GM21786 (cell line): ENCODE measurements around the gene OR51T1.
"Not testable (repeated sequence)": the region's sequence is repeated elsewhere in the genome, so short reads cannot be mapped to it uniquely, and the experiment has no call there.

Source experiments
- ATAC-seq: cut with Tn5 transposase; IDR thresholded peaks from one replicate; pipeline ENCODE4 v1.9.1; 2021; ENCODE audit not compliant: unreplicated experiment

The OR51T1 gene, protein sequence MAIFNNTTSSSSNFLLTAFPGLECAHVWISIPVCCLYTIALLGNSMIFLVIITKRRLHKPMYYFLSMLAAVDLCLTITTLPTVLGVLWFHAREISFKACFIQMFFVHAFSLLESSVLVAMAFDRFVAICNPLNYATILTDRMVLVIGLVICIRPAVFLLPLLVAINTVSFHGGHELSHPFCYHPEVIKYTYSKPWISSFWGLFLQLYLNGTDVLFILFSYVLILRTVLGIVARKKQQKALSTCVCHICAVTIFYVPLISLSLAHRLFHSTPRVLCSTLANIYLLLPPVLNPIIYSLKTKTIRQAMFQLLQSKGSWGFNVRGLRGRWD

DNA sequence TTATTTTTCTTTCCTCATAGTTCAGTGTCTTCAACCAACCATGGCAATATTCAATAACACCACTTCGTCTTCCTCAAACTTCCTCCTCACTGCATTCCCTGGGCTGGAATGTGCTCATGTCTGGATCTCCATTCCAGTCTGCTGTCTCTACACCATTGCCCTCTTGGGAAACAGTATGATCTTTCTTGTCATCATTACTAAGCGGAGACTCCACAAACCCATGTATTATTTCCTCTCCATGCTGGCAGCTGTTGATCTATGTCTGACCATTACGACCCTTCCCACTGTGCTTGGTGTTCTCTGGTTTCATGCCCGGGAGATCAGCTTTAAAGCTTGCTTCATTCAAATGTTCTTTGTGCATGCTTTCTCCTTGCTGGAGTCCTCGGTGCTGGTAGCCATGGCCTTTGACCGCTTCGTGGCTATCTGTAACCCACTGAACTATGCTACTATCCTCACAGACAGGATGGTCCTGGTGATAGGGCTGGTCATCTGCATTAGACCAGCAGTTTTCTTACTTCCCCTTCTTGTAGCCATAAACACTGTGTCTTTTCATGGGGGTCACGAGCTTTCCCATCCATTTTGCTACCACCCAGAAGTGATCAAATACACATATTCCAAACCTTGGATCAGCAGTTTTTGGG, at the start of gene OR51T1:
OR51T1 (plus strand) TSS at position 41 of the 641 bp plus-strand sequence; CDS start at position 41, 0 bp downstream.
- no peak for ATAC-seq

DNA sequence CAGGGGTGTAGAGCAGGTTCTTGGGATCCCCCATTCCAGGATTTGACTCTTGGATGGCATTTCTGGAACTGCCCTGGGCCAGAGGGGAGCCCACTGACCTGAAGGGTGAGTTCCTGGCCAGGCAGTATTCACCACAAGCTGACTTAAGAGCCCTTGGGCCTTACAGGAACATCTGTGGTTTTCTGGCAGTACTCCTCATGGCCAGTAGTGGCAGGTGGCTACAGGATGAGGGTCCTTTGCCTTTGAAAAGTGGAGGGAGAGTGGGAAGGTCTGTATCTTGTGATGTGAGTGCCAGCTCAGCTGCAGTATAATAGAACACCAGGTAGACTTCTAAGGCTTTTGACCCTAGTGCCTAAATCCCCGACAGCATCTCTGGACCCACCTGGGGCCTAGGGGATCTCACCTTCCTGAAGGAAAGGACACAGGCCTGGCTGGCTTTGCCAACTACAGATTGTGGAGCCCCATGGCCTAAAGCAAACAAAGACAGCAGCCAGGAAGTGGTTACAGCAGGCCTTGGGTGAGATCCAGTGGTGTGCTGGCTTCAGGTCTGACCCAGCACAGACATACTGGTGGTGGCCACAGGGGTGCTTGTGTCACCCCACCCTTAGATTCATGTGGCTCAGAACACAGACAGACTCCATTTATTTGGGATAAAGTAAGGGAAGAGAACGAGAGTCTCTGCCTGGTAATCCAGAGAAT, 41.7 kb upstream of the OR51T1 start:
- no peak for ATAC-seq

DNA sequence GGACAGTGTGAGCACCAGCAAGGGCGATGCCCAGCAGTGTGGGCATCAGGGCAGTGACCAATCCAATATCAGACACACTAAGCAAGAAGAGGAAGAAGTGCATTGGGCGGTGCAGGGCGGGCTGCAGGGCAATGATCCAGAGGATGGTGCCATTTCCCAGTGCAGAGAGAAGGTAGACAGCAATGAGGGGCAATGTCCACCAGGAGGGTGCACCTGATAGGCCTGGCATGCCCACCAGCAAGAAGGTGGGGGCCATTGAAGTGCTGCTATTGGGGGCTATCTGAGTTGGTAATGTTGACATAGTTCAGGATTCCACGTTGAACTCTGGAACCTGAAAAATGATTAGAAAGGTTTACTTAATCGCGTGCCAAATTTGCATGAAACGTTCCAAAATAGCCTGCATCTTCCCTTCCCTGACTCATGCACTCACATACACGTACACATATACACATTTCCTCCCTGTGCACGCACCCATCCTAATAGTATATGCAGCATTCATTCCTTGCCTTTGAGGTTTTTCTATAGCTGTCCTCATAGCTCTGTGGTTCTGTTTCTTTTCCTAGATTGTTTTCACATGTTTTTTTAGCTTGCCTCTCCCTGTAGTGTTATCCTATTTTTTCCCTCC, 32.7 kb upstream of the OR51T1 start, which contains the start of gene OR51S1:
OR51S1 (minus strand) TSS at position 301 of the 625 bp plus-strand sequence; CDS start at position 301, 0 bp downstream.
- ATAC-seq: no peak

DNA sequence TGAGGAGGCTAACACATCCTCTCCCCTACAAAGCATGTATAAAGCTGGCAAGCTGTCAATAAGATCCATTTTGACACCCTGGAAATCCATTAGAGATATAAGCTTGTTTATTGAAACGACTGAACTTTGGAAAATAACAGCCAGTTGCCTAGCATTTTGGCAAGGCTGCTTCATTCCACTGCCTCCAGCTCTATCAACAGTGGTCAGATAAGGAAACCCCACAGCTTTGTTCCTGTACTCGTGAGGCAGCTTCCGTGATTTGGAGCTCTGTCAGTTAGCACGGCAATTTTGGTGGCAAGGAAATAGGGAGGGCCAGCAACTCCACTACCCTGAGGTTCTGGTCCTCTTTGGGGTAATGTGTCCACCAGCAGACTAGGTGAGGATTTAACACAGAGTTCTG, 30.7 kb upstream of the OR51T1 start:
- ATAC-seq: no peak

DNA sequence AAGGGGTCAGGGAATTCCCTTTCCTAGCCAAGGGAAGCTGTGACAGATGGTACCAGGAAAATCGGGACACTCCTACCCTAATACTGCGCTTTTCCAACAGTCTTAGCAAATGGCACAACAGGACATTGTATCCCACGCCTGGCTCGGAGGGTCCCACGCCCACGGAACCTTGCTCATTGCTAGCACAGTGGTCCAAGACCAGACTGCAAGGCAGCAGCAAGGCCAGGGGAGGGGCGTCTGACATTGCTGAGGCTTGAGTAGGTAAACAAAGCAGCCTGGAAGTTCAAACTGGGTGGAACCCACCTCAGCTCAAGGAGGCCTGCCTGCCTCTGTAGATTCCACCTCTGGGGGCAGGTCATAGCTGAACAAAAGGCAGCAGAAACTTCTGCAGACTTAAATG, 27.4 kb upstream of the OR51T1 start:
- not testable (repeated sequence) for ATAC-seq

DNA sequence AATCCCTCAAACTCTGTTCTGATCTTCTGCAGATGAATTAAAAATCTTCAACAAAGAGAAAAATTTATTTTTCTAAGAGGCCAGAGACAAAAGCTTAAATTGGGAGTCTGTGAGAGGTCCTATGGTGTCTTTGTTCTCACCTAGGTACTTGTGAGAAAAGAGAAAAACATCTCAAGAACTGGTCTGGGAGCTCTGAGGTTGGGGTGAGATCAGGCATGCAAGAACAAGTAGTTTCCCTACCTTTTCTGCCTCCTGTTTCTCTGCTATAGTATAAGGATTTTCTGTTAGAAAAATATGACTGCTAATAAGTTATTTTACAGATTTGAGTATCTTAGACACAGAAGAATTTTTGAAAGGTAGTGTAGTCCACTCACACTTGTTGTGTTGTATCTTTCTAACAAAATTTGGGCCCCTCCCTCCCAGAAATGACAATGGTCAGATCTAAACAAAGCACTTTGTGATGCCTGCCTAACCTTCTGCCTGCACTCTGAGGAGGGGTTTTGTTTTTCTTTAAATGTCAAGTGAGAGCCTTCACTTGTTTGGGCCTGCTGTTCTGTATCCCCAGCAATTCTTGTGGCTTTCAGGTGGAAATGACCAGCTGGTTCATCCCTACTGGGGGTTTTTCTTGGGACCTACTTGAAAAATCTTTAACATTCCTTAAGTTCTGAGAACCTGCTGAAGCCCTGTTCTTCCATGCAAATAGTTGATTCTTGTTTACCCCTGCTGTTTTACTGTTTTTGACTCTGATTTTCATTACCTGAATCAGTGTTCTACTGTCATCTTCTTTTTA, 19.1 kb upstream of the OR51T1 start:
- no peak for ATAC-seq

DNA sequence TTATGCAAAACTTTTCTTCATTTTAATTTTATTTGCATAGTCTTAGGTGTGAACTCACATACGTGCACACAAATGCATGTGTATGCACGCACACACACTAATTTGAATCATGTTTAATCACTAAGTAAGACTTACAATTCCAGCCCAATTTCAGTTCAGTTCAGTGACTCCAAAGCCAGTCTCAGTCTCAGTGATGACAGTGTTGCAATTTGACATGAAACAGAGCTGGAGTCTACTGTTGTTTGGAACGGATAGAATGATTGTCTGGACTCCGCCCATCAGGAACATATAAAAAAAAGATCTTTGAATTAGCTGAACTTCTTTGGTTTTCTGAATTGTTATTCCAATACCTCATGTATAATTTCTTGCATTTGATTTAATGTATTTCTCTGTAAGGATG, 17.8 kb upstream of the OR51T1 start:
- no peak for ATAC-seq

DNA sequence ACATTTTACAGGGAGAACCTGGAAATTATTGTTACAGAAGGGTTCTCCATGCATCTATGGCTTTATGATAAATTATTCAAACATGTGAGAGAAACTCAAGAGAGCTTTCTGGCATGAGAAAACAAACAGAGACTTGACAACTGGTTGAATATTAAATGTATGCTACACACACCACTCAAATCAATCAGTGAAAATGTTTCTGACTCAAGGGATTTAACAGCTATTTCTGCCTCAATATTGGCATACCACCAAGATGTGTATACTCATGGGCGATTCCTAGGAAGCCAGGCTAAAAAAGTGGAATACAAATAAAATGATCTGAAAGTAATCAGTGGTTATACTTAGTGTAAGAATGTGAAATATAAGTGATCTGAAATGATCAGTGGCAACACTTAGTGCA, 15.8 kb upstream of the OR51T1 start:
- no peak for ATAC-seq

DNA sequence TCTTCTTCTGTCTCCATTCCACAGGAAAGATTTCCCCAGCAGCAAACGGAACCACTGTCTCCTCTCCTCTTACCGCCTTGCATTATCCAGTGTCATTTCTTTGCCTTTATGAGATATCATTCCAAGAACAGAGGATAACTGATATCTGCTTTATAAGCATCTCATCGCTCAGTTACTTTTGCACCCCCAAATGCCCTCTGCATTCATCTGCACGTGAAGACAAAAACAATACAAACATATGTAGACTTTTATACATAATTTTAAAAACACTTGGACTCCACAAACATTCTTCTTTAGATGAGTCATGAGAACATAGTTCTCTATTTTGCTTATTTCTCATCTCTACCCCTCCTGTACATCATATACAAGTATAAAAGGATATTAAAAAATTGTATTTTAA, 512 bp upstream of the OR51T1 start:
- no peak for ATAC-seq

DNA sequence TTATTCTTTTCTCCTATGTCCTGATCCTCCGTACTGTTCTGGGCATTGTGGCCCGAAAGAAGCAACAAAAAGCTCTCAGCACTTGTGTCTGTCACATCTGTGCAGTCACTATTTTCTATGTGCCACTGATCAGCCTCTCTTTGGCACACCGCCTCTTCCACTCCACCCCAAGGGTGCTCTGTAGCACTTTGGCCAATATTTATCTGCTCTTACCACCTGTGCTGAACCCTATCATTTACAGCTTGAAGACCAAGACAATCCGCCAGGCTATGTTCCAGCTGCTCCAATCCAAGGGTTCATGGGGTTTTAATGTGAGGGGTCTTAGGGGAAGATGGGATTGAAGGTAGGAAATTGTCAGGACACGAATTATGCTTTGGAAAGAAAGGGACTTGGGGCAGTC, 843 bp downstream of the OR51T1 start:
- no peak for ATAC-seq

DNA sequence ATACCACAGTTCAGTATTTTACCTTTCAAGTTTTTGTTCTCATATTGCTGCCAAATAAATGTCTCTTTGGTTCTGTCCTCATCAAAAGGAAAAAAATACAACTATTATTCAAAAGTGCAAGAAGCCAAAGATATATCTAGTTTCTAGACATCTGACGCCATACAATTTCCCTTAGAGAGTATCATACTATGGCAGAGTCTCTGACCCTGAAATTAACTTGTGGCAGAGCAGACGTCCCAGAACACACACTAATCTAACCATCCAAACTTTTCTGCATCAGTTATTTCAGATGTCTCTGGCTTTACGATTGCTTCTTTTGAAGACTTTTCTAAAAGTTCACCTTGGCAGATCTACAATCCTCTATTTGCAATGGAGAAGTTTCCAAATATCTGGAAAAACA, 2.7 kb downstream of the OR51T1 start:
- no peak for ATAC-seq

DNA sequence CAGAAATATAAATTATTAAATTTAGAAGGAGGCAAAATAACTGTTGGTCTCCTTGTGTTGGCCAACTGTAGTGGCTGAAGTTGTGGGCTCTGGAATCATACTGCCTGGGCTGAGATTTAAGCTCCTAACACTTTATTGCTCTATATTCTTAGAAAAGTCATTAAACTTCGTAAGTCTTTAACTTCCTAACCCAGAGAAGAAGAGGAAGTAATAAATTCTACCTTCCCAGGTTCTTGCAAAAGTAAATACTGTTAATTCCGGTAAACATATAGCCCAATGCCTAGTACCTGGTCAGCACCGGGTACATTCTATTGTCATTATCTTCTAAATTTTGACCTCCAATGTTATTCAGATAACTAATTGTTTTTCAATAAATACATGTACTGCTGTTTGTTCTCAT, 4.5 kb downstream of the OR51T1 start:
- no peak for ATAC-seq

DNA sequence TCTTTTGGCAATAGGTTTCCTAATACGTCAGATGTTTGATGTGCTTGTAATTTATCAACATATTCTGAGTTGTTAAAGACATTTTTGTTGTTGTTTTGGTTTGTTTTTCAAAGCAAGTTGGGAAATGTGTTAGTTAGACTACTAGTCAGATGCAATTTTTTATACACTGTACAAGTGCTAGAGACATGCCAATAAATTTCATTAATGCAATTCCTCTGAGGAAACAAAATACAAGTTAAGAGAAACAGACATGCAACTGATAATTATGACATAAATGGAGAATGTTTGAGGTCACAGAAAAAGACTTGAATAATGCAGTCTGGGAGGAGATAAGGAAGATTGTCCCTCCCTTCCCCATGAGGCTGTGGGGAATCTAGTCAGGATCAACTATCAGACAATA, 5.9 kb downstream of the OR51T1 start:
- ATAC-seq: no peak

DNA sequence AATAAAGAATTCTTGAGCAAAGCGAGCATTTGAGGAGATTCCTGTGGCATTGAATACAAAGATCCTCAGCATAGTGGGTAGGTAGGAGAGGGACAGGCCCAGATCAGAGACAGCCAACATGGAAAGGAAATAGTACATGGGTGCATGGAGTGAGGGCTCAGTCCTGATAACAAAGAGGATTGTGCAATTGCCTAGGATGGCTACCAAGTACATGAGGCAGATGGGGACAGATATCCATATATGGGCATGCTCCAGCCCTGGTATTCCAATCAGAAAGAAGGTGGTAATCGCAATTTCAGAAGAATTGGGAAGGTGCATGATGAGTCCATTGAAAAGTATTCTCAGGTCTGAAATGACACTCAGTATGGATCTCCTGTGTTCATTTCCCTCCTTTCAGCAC, 8.6 kb downstream of the OR51T1 start:
- no peak for ATAC-seq

DNA sequence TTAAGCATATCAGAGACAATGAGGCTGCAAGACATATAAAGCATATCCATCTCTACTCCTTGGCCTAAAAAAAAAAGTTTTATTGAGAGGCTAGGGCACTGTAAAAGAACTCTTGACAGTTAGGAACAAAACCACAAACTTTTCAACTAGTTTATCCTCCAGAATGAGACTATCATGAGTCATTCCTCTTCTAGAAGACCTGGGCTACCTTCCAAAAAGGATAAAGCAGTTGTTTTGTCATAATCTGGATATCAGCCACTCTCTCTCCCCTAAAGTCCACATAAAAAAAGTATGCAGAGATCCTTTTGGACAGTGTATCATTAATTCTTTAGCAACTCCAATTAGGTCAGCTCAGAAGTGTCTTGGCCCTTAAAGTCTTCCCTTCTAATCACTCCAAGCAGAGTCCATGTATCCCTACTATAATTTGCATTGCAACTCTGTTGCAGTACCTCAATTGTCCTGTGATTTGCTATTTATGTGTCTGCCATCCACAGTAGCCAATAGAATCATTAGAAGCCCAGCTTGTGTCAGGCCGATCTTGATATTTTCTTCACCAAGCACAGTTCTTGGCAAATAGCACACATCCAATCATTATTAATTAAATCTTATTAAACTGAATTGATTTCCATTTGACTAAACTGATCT, 10.4 kb downstream of the OR51T1 start:
- ATAC-seq: no peak

DNA sequence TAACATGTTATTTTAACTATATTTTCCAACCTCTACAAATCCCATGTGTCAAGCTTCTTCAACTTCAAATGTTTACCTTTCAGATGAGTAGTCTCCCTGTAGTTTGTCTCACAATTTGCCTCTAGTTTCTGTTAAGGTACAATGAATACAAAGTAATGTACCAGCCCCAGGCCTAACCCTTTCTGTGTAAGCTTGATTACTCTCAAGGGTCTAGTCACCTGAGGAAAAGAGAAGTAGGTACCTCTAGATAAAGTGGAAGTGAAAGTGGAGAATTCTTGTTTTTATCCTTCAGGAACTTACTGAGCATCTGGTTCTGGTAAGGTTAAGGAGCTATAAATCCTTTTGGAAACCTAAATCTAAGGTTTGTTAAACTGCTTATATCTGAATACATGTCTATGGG, 21.8 kb downstream of the OR51T1 start, which contains the start of gene OR51A7:
OR51A7 (plus strand) TSS at position 300 of the 400 bp plus-strand sequence. CDS start 3,587 bp downstream, outside the sequence.
- ATAC-seq: no peak

DNA sequence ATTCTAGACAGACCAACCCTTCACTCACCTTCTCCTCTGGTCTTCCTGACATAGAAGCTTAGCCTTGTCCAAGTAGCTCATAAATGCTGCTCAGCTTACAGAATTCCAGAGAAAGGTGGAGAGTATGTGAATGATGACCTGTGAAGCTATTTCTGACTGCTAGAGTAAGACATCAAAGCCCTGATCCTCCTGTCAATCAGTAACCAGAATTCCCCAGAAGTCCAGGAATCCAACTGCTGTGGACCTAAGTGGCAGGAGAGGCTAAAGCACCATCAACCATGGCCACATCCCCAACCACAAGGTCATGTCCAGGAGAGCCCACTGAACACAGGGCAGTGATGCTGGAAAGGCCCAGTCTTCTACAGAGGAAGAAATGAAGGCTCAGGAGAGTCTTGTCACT, 34.9 kb downstream of the OR51T1 start:
- ATAC-seq: no peak

DNA sequence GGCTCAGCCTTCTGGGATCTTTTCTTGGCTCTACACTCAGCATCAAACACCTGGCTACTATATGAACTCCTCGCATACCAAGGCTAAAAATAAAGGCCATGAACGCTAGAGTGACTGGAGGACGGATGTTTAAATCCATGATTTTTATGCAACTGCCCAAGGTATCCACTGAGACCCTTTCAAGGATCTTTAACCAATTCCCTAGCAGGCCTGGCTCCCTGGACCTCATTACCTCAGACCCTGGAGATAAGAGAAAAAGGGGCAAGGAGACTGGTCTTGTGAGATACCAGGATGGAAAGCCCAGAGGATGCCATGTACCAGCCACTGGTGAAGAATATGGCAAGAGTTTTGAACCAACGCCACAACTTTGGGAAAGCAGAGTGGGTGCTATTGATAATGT, 37.5 kb downstream of the OR51T1 start, which contains the start of gene OR51G2:
OR51G2 (minus strand) TSS at position 101 of the 400 bp plus-strand sequence. CDS start 3,687 bp downstream, outside the sequence.
- no peak for ATAC-seq

DNA sequence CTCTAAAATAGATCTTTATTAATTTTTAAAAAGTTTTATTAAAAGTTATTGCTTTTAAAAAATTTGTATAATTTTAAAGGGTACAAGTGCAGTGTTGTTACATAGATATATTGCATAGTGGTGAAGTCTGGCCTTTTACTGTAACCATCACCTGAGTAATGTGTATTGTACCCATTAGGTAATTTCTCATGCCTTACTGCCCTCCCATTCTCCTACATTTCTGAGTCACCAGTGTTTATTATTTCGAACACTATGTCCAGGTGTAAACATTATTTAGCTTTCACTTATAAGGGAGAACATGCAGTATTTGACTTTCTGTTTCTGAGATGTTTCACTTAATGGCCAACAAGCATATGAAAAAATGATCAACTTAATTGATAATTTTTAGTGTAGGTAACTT, 40.1 kb downstream of the OR51T1 start:
- ATAC-seq: no peak

DNA sequence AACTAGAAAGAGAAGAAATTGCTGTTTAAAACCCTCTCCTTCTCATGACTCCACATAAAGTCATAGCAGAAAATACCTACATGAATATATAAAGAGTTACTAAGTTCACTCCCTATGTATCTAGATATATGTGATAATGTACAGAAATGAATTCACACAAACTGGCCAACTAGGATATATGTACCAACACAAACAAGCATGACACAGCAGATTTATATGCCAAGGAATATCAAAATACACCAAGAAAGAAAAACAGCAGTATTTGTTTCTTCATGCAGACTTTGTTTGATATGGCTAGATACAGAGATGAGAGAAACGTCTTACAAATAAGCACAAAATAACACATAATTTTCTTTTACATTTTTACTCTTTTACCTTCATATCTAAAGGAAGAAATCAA, 40.6 kb downstream of the OR51T1 start:
- ATAC-seq: no peak
